Brain microvascular endothelial cell (primary cell): ENCODE data around the gene ZBTB39.
"Not testable (repeated sequence)": the region's sequence is repeated elsewhere in the genome, so short reads cannot be mapped to it uniquely, and the experiment has no call there.

Source experiments
- DNase-seq: peaks from one replicate; pipeline ENCODE4 v3.0.0-alpha.2; 2020
- H3K27ac ChIP-seq: fragments of 250-450 bp; sonication (Bioruptor Pico); 2 replicates; pipeline ENCODE4 v1.5.1; 2020; ENCODE audit warnings: mild to moderate bottlenecking, moderate library complexity
- H3K27me3 ChIP-seq: fragments of 250-450 bp; sonication (Bioruptor Pico); replicated peaks from 2 replicates; pipeline ENCODE4 v1.5.1; 2020; ENCODE audit warnings: mild to moderate bottlenecking
- H3K36me3 ChIP-seq: fragments of 250-450 bp; sonication (Bioruptor Pico); replicated peaks from 2 replicates; pipeline ENCODE4 v1.5.1; 2020; ENCODE audit warnings: mild to moderate bottlenecking
- H3K4me3 ChIP-seq: 2 replicates; pipeline ENCODE4 v1.5.1; 2011; ENCODE audit warnings: low read depth, mild to moderate bottlenecking, control low read depth, low read length, moderate library complexity
- in situ Hi-C: cut with HindIII; loops from 2 replicates; pipeline ENCODE4 v1.10.0; 2017; ENCODE audit warnings: low sequenced_read_pairs, low pct_ligation_motif_present
- TF ChIP-seq, protein P1 (sequence below): IDR thresholded peaks from 2 replicates; pipeline ENCODE4 v1.5.1; 2011; ENCODE audit warnings: low read depth, mild to moderate bottlenecking, moderate library complexity, low read length, control low read depth, inconsistent platforms; ENCODE audit errors: missing control alignments

Gene ZBTB39

GRCh38 chr12:56962247-56962646, 44.1 kb downstream of the ZBTB39 start:
- in situ Hi-C loops, DNase-seq, H3K27me3 ChIP-seq, H3K4me3 ChIP-seq, H3K27ac ChIP-seq, H3K36me3 ChIP-seq: not testable (repeated sequence)

DNA sequence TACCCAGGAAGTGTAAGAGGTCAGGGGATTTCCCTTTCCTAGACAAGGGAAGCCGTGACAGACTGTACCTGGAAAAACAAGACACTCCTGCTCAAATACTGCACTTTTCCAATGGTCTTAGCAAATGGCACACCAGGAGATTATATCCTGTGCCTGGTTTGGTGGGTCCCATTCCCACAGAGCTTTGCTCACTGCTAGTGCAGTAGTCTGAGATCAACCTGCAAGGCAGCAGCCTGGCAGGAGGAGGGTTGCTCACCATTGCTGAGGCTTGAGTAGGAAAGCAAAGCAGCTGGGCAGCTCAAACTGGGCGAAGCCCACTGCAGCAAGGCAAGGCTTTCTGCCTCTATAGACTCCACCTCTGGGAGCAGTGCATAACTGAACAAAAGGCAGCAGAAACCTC, 47.9 kb downstream of the ZBTB39 start:
- H3K4me3 ChIP-seq, result no peak overlapping the region
- no peaks in the 10 kb centered on the region for H3K36me3 ChIP-seq
- H3K27ac ChIP-seq, result no peak overlapping the region
- TF ChIP-seq, protein P1, sequence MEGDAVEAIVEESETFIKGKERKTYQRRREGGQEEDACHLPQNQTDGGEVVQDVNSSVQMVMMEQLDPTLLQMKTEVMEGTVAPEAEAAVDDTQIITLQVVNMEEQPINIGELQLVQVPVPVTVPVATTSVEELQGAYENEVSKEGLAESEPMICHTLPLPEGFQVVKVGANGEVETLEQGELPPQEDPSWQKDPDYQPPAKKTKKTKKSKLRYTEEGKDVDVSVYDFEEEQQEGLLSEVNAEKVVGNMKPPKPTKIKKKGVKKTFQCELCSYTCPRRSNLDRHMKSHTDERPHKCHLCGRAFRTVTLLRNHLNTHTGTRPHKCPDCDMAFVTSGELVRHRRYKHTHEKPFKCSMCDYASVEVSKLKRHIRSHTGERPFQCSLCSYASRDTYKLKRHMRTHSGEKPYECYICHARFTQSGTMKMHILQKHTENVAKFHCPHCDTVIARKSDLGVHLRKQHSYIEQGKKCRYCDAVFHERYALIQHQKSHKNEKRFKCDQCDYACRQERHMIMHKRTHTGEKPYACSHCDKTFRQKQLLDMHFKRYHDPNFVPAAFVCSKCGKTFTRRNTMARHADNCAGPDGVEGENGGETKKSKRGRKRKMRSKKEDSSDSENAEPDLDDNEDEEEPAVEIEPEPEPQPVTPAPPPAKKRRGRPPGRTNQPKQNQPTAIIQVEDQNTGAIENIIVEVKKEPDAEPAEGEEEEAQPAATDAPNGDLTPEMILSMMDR, result no peak
- DNase-seq, result no peak
- in situ Hi-C loops, result no loop called here
- H3K27me3 ChIP-seq, result no peaks in the 10 kb centered on the region

DNA sequence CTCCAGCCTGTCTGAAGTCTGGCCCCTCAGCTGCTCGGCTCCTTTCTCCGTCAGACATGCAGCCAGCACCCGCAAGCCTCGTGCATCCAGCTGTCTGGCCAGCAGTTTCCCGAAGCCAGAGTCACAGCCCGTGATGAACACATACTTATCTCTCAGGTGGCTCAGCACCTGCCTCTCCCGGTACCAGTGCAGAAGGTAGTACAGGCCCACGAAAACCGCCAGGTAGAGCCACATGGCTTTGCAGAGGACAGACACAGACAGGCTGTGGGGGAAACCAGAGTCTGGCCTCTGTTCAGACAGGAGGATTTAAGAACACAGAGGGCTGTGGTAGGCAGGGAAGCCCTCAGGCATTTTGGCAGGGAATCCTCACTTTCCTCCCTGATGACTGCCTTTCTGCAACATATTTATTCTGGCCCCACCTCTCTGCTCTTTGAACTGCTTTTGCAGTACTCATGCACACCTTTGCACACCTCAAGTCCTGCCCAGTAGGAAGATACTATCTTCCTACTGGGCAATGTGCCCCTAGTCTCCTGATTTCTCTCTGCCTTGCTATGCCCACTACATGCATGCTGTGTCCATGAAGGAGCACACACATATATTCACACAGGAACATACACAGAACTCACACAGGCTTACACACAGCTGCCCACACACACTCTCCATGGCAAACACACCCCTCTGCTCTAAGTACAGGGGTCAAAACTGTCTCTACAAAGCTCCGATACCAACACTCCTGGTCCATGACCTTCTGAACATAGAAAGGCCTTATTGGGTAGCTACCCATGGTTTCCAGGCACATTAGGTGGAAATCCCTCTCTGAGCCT, 48.9 kb downstream of the ZBTB39 start, which contains the start of gene RDH16:
Gene RDH16 (minus strand): TSS at position 380 of the 824 bp plus-strand sequence. CDS start 146 bp downstream, at position 234.
- H3K27me3 ChIP-seq, result no peaks in the 10 kb centered on the region
- TF ChIP-seq, protein P1, result no peak
- no peak for DNase-seq
- H3K27ac ChIP-seq, result no peak within 1 kb of the TSS
- no peak within 1 kb of the TSS for H3K4me3 ChIP-seq
- H3K36me3 ChIP-seq, result no peaks in the 10 kb centered on the region
- in situ Hi-C loops, result no loop called here

- H3K4me3 ChIP-seq, result no peak overlapping the region
- no peaks in the 10 kb centered on the region for H3K36me3 ChIP-seq
- in situ Hi-C loops, result no loop called here
- no peak for DNase-seq
- TF ChIP-seq, protein P1, result no peak
- H3K27ac ChIP-seq, result no peak overlapping the region
- H3K27me3 ChIP-seq, result no peaks in the 10 kb centered on the region
These were observed 50.6 kb downstream of the ZBTB39 start for GRCh38 chr12:56955631-56956256.

- Histone ChIP-seq H3K36me3 (no peaks in the 10 kb centered on the region), H3K4me3 (no peak overlapping the region), H3K27me3 (no peaks in the 10 kb centered on the region), H3K27ac (no peak overlapping the region)
- TF ChIP-seq, protein P1, result no peak
- in situ Hi-C loops, result no loop called here
- DNase-seq, result no peak
These were observed 51.4 kb downstream of the ZBTB39 start for GRCh38 chr12:56954958-56955355.
